IMR-90 (cell line): ENCODE results near the gene BTBD6. TPM values are rescaled to one million over a fixed set of nuclear protein-coding genes. Genes with fewer than 3 reads are reported as not detected.

Experiments used
- ATAC-seq: fragments of 200-7000 bp; cut with Tn5 transposase; 2 replicates; pipeline ENCODE4 v1.9.1; 2020; ENCODE audit warnings: low read depth, mild to moderate bottlenecking, moderate library complexity
- BruUV-seq: library from RNA; stranded (reverse); fragments of 400-500 nt; replicated peaks from 2 replicates; lab custom pipeline; 2021; lab: Mats Ljungman, UMichigan
- CTCF ChIA-PET: fragments of 300-600 bp; formaldehyde crosslinking; extraction: SDS; loops from one replicate; lab custom pipeline; 2021; ENCODE audit warnings: antibody characterized with exemption; lab: Yijun Ruan, JAX
- POLR2A ChIA-PET: fragments of 300-600 bp; sonication (Branson Sonifier 250); formaldehyde crosslinking; loops from one replicate; lab custom pipeline; 2022; ENCODE audit warnings: antibody characterized with exemption; ENCODE audit not compliant: unreplicated experiment; lab: Charles Lee
- DNase-seq: peaks from one replicate; pipeline ENCODE4 v3.0.0; 2013
- H2AFZ ChIP-seq: replicated peaks from 2 replicates; pipeline ENCODE3; 2013; ENCODE audit warnings: low read length, mild to moderate bottlenecking; ENCODE audit not compliant: poor library complexity
- H2AK5ac ChIP-seq: 2 replicates; pipeline ENCODE4 v1.6.1; 2013; ENCODE audit warnings: low read depth, low read length, inconsistent platforms
- H2AK9ac ChIP-seq: replicated peaks from 2 replicates; pipeline ENCODE3; 2013; ENCODE audit warnings: mild to moderate bottlenecking, low read depth, low read length, moderate library complexity; ENCODE audit not compliant: poor library complexity
- H2BK120ac ChIP-seq: 2 replicates; pipeline ENCODE4 v1.6.1; 2013; ENCODE audit warnings: low read depth, low read length, inconsistent platforms
- H2BK15ac ChIP-seq: 3 replicates; pipeline ENCODE4 v1.6.1; 2013; ENCODE audit warnings: low read depth, low read length, inconsistent platforms
- H2BK20ac ChIP-seq: 2 replicates; pipeline ENCODE4 v1.6.1; 2013; ENCODE audit warnings: low read depth, mild to moderate bottlenecking, inconsistent platforms, low read length, moderate library complexity
- H2BK5ac ChIP-seq: 2 replicates; pipeline ENCODE4 v1.6.1; 2013; ENCODE audit warnings: mild to moderate bottlenecking, low read depth, low read length, inconsistent platforms; ENCODE audit not compliant: poor library complexity, severe bottlenecking
- H3K14ac ChIP-seq: replicated peaks from 2 replicates; pipeline ENCODE4 v1.6.1; 2013; ENCODE audit warnings: low read depth, low read length, inconsistent platforms
- H3K18ac ChIP-seq: 2 replicates; pipeline ENCODE4 v1.6.1; 2013; ENCODE audit warnings: low read depth, low read length, control low read depth
- H3K23ac ChIP-seq: 2 replicates; pipeline ENCODE4 v1.6.1; 2013; ENCODE audit warnings: low read depth, low read length, inconsistent platforms
- H3K27ac ChIP-seq: 2 replicates; pipeline ENCODE4 v1.5.1; 2013; ENCODE audit warnings: mild to moderate bottlenecking, control low read depth, low read length; ENCODE audit not compliant: insufficient read depth
- H3K27me3 ChIP-seq: 2 replicates; pipeline ENCODE4 v1.6.1; 2013; ENCODE audit warnings: low read length; ENCODE audit not compliant: control insufficient read depth, insufficient read depth
- H3K36me3 ChIP-seq: 2 replicates; pipeline ENCODE4 v1.6.1; 2013; ENCODE audit warnings: low read length, mixed read lengths; ENCODE audit not compliant: control insufficient read depth, insufficient read depth
- H3K4ac ChIP-seq: 2 replicates; pipeline ENCODE4 v1.6.1; 2013; ENCODE audit warnings: low read depth, low read length, inconsistent platforms
- H3K4me1 ChIP-seq: 2 replicates; pipeline ENCODE4 v1.6.1; 2013; ENCODE audit warnings: low read length, mixed read lengths; ENCODE audit not compliant: control insufficient read depth, insufficient read depth
- H3K4me2 ChIP-seq: 2 replicates; pipeline ENCODE4 v1.6.1; 2013; ENCODE audit warnings: low read depth, mild to moderate bottlenecking, control low read depth, low read length, moderate library complexity
- H3K4me3 ChIP-seq: 2 replicates; pipeline ENCODE4 v1.5.1; 2013; ENCODE audit warnings: low read depth, mild to moderate bottlenecking, control low read depth, low read length, moderate library complexity; ENCODE audit not compliant: insufficient read depth
- H3K56ac ChIP-seq: 2 replicates; pipeline ENCODE4 v1.6.1; 2013; ENCODE audit warnings: low read length, inconsistent platforms; ENCODE audit not compliant: insufficient read depth; ENCODE audit errors: extremely low read depth
- H3K79me1 ChIP-seq, 2 experiments: 2 replicates each; pipeline ENCODE4 v1.6.1; 2013; ENCODE audit warnings: low read length in 2 of 2, inconsistent platforms in 1 of 2, low read depth in 1 of 2
- H3K9ac ChIP-seq: 2 replicates; pipeline ENCODE4 v1.6.1; 2013; ENCODE audit warnings: low read depth, low read length, control low read depth
- H3K9me1 ChIP-seq: 2 replicates; pipeline ENCODE4 v1.6.1; 2013; ENCODE audit warnings: low read length, inconsistent platforms; ENCODE audit not compliant: insufficient read depth
- H3K9me3 ChIP-seq: 2 replicates; pipeline ENCODE4 v1.6.1; 2013; ENCODE audit warnings: low read length; ENCODE audit not compliant: control insufficient read depth, insufficient read depth
- H4K20me1 ChIP-seq: 2 replicates; pipeline ENCODE4 v1.6.1; 2013; ENCODE audit warnings: low read length, inconsistent platforms; ENCODE audit not compliant: insufficient read depth
- H4K5ac ChIP-seq: 2 replicates; pipeline ENCODE4 v1.6.1; 2013; ENCODE audit warnings: mild to moderate bottlenecking, low read depth, low read length, control low read depth
- H4K8ac ChIP-seq, 2 experiments: 2 replicates each; pipeline ENCODE4 v1.6.1; 2013; ENCODE audit warnings: low read depth in 2 of 2, low read length in 2 of 2, control low read depth in 1 of 2, inconsistent platforms in 1 of 2
- H4K91ac ChIP-seq: 2 replicates; pipeline ENCODE4 v1.6.1; 2013; ENCODE audit warnings: low read depth, low read length, inconsistent platforms; ENCODE audit not compliant: insufficient read depth
- BHLHE40 ChIP-seq: fragments of 150-350 bp; IDR thresholded peaks from 2 replicates; pipeline ENCODE4 v1.6.1; 2016; ENCODE audit warnings: mild to moderate bottlenecking, low read depth, low read length
- CEBPB ChIP-seq: IDR thresholded peaks from 2 replicates; pipeline ENCODE4 v1.6.1; 2012; ENCODE audit warnings: low read depth, low read length, improper control_type of control experiment
- CHD1 ChIP-seq: IDR thresholded peaks from 2 replicates; pipeline ENCODE4 v1.6.1; 2012; ENCODE audit warnings: low read depth, low read length, improper control_type of control experiment
- FOS ChIP-seq: fragments of 150-350 bp; IDR thresholded peaks from 2 replicates; pipeline ENCODE4 v1.6.1; 2016; ENCODE audit warnings: low read depth, low read length
- MAFK ChIP-seq: IDR thresholded peaks from 2 replicates; pipeline ENCODE4 v1.6.1; 2012; ENCODE audit warnings: low read depth, low read length, improper control_type of control experiment
- MAZ ChIP-seq: IDR thresholded peaks from 2 replicates; pipeline ENCODE4 v1.6.1; 2012; ENCODE audit warnings: low read depth, mild to moderate bottlenecking, low read length, improper control_type of control experiment, moderate library complexity, borderline replicate concordance
- MXI1 ChIP-seq: IDR thresholded peaks from 2 replicates; pipeline ENCODE4 v1.6.1; 2012; ENCODE audit warnings: low read depth, mild to moderate bottlenecking, low read length, moderate library complexity, borderline replicate concordance
- NFE2L2 ChIP-seq: fragments of 150-350 bp; IDR thresholded peaks from 2 replicates; pipeline ENCODE4 v1.6.1; 2016; ENCODE audit warnings: low read depth, mild to moderate bottlenecking, low read length
- POLR2A ChIP-seq: IDR thresholded peaks from 2 replicates; pipeline ENCODE4 v1.6.1; 2012; ENCODE audit warnings: mild to moderate bottlenecking, low read depth, low read length
- RAD21 ChIP-seq: IDR thresholded peaks from 2 replicates; pipeline ENCODE4 v1.6.1; 2012; ENCODE audit warnings: low read length, improper control_type of control experiment
- RCOR1 ChIP-seq: IDR thresholded peaks from 2 replicates; pipeline ENCODE4 v1.6.1; 2012; ENCODE audit warnings: mild to moderate bottlenecking, low read length, improper control_type of control experiment; ENCODE audit not compliant: insufficient replicate concordance
- RFX5 ChIP-seq: IDR thresholded peaks from 2 replicates; pipeline ENCODE4 v1.8.0; 2012; ENCODE audit warnings: low read depth, mild to moderate bottlenecking, low read length, moderate library complexity
- USF2 ChIP-seq: fragments of 150-350 bp; IDR thresholded peaks from 2 replicates; pipeline ENCODE4 v1.6.1; 2017; ENCODE audit warnings: mild to moderate bottlenecking, antibody characterized with exemption, low read length, low read depth
- WGBS, 2 experiments: methylation state at CpG; one replicate each; pipeline versions ENCODE4 v1.1.5 to v1.1.7; 2013; ENCODE audit warnings: missing lambda C conversion rate in 2 of 2; ENCODE audit not compliant: insufficient read length in 1 of 2; ENCODE audit errors: extremely low coverage in 2 of 2; 5-methylcytosine and 5-hydroxymethylcytosine counted together
- dilution Hi-C: fragments of 300-500 bp; cut with HindIII; formaldehyde crosslinking; loops from one replicate; pipeline ENCODE4 v1.14.3; 2018; ENCODE audit warnings: low sequenced_read_pairs; ENCODE audit not compliant: unreplicated experiment
- in situ Hi-C: fragments of 300-500 bp; cut with MboI; formaldehyde crosslinking; loops from 3 replicates; pipeline ENCODE4 v1.14.3; 2019; ENCODE audit warnings: low sequenced_read_pairs, inconsistent platforms, mixed read lengths
- intact Hi-C: fragments of 100-400 bp; cut with micrococcal nuclease; formaldehyde crosslinking; loops from 2 replicates; pipeline ENCODE4 v1.10.0; 2022
- polyA plus RNA-seq, 3 experiments: library from polyadenylated mRNA; depleted of rRNA; stranded (reverse); fragments of >200 nt; gene quantifications; 2 replicates each; pipeline ENCODE4 v1.2.3, GENCODE V29; 2012; ENCODE audit warnings: low replicate concordance in 1 of 3
- total RNA-seq: library from RNA; depleted of rRNA; stranded (reverse); fragments of >200 nt; gene quantifications from 2 replicates; pipeline ENCODE4 v1.2.3, GENCODE V29; 2012
- TF ChIP-seq, protein P1 (sequence below): conservative IDR thresholded peaks from 2 replicates; pipeline ENCODE4 v1.5.1; 2012; ENCODE audit warnings: mild to moderate bottlenecking, low read depth, low read length, improper control_type of control experiment
- TF ChIP-seq, protein P2 (sequence below): fragments of 150-350 bp; IDR thresholded peaks from 2 replicates; pipeline ENCODE4 v1.6.1; 2016; ENCODE audit warnings: low read depth, mild to moderate bottlenecking, low read length, moderate library complexity, borderline replicate concordance

The BTBD6 gene
- total and polyA plus RNA-seq, 2 of the 4 experiments (the other 2 are of a cell fraction) = 33.9 to 43.9 TPM

- Histone ChIP-seq H2BK5ac (no peak overlapping the region), H3K36me3 (peaks cover 9% of the 10 kb centered on the region), H3K14ac (no peak overlapping the region), H2BK120ac (no peak overlapping the region), H3K27ac (no peak overlapping the region), H2AFZ (no peak overlapping the region), H4K20me1 (peaks cover 10% of the 10 kb centered on the region), H2AK9ac (no peak overlapping the region), H3K4ac (no peak overlapping the region), H3K4me2 (no peak overlapping the region), H3K56ac (no peak overlapping the region), H3K4me1 (no peaks in the 10 kb centered on the region), H3K9me1 (0 out of 2 replicates have a peak, but pooled peaks cover 5% of the 10 kb centered on the region), H3K79me1 (peaks cover 0 to 19% of the 10 kb centered on the region in 2 experiments; a peak in 2 of 4 replicates), H2BK20ac (no peak overlapping the region), H3K23ac (no peak overlapping the region), H4K5ac (no peak overlapping the region), H3K9me3 (no peaks in the 10 kb centered on the region), H3K4me3 (no peak overlapping the region), H3K27me3 (no peaks in the 10 kb centered on the region), H2AK5ac (no peak overlapping the region), H2BK15ac (no peak overlapping the region), H3K18ac (no peak overlapping the region), H4K8ac (no peak overlapping the region), H4K91ac (no peak overlapping the region), H3K9ac (no peak overlapping the region)
- intact Hi-C loops (no loop called here), in situ Hi-C loops (no loop called here), dilution Hi-C loops (no loop called here)
- WGBS, 2 experiments = 100% methylated on average over 3 of the region's 18 CpGs; no CpG with 5 or more reads in 1 of the 2 experiments
- CTCF ChIA-PET = no interaction called here
- ATAC-seq (no peak), DNase-seq (no peak)
- BruUV-seq = no TSS peak
- TF ChIP-seq NFE2L2 (no peak), FOS (no peak), RCOR1 (no peak), CEBPB (no peak), POLR2A (no peak), RFX5 (no peak), MXI1 (no peak), BHLHE40 (no peak), RAD21 (no peak), MAZ (no peak), USF2 (no peak), MAFK (no peak), CHD1 (no peak)
- TF ChIP-seq, protein P1, sequence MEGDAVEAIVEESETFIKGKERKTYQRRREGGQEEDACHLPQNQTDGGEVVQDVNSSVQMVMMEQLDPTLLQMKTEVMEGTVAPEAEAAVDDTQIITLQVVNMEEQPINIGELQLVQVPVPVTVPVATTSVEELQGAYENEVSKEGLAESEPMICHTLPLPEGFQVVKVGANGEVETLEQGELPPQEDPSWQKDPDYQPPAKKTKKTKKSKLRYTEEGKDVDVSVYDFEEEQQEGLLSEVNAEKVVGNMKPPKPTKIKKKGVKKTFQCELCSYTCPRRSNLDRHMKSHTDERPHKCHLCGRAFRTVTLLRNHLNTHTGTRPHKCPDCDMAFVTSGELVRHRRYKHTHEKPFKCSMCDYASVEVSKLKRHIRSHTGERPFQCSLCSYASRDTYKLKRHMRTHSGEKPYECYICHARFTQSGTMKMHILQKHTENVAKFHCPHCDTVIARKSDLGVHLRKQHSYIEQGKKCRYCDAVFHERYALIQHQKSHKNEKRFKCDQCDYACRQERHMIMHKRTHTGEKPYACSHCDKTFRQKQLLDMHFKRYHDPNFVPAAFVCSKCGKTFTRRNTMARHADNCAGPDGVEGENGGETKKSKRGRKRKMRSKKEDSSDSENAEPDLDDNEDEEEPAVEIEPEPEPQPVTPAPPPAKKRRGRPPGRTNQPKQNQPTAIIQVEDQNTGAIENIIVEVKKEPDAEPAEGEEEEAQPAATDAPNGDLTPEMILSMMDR = no peak
- TF ChIP-seq, protein P2, sequence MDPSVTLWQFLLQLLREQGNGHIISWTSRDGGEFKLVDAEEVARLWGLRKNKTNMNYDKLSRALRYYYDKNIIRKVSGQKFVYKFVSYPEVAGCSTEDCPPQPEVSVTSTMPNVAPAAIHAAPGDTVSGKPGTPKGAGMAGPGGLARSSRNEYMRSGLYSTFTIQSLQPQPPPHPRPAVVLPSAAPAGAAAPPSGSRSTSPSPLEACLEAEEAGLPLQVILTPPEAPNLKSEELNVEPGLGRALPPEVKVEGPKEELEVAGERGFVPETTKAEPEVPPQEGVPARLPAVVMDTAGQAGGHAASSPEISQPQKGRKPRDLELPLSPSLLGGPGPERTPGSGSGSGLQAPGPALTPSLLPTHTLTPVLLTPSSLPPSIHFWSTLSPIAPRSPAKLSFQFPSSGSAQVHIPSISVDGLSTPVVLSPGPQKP = no peak
- POLR2A ChIA-PET = no interaction called here
Observed at GRCh38 chr14:105268736-105269354, 20.5 kb downstream of the BTBD6 start.
